DLD1 (cell line): ENCODE measurements around the gene RBMS1.

Experiments used
- in situ Hi-C: cut with HindIII; loops from 2 replicates; pipeline ENCODE4 v1.10.0; 2017; ENCODE audit warnings: low sequenced_read_pairs

Gene RBMS1

DNA sequence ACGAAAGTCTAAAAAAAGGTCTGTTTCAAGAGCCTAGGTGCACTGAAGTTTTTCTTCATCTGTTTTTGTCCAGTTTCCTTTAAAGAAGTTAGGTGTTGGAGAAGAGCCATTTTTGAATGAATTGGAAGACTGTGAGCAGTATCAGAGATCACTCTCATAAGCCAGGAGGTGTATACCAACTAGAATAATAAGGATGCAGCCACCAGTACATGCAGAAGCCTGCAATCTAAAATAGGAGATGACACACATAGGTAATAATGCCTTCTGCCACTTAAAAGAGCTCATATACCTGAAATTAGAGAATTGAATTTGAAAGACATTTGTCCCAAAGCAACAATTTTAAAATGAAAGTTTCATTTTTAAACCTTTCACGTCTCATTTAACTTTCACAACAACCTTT lies 81.7 kb downstream of the RBMS1 start:
- in situ Hi-C loops: no loop called here

- in situ Hi-C loops: no loop called here
Measured at GRCh38 chr2:160411167-160411566, 82.4 kb downstream of the RBMS1 start.

GRCh38 chr2:160409480-160409879 lies 84.1 kb downstream of the RBMS1 start:
- in situ Hi-C loops: no loop called here

- in situ Hi-C loops: no loop called here
Measured at GRCh38 chr2:160408959-160409291, 84.7 kb downstream of the RBMS1 start.

- in situ Hi-C loops: no loop called here
Measured at GRCh38 chr2:160408173-160408958, 85.2 kb downstream of the RBMS1 start.

- in situ Hi-C loops: no loop called here
Measured at GRCh38 chr2:160407393-160408172, 86.0 kb downstream of the RBMS1 start.

DNA sequence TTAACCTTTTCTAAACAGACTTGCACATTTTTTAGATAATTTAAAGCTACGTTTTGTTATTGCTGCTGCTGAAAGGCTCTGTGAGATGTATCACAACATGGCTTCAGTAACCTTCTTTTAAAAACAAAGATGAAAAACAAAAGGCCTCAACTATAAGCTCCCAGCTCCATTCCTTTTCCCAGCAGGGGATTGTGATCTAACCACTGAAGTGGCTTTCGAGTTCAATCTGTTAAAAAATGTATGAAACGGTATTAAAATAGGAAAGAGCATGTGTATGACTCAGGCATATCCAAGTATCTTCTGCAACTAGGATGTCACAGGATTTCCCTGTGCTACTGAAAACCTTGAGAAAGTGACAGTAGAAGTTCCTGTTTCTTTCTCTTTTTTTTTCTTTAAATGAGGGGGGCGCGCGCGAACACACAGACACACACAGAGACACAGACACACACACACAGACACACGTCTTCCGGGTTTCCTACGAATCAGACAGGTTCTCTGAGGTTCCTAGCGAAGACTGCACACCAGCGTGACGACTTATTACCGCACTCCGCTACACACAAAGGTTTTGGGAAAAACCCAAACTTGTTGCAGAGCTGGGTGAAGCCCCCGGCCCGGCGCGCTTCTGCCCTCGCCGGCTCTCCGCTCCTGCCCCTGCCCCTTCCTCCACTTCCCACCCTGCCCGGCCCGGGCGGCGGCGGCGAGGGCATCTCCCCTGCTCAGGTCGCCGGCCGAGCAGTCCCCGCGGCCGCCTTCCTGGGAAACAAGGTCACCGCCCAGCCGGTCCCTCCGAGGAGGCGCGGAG lies 86.8 kb downstream of the RBMS1 start:
- in situ Hi-C loops: no loop called here

- in situ Hi-C loops: no loop called here
Measured at GRCh38 chr2:160405077-160405867, 88.3 kb downstream of the RBMS1 start.

GRCh38 chr2:160402997-160403979 lies 90.3 kb downstream of the RBMS1 start:
- in situ Hi-C loops: no loop called here

- in situ Hi-C loops: no loop called here
Measured at GRCh38 chr2:160402501-160402900, 91.1 kb downstream of the RBMS1 start.

DNA sequence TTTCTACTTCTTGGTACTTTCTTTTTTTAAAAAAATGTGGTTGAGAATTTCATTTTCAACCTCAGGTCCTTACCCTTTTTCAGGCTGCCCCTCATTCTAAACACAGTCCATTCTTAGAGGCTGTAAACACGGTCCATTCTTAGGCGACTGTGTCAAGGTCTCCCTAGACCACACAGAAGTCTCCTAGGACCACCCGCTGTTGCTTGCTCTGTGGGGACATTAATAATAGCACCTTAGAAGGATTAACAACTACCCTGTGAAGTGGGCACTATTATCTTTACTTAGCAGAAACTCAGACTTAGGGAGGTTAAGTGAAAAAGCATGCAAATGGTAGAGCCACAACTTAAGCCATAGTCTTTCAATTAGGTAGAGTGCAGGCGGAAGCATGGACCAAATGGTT lies 91.7 kb downstream of the RBMS1 start:
- in situ Hi-C loops: no loop called here

GRCh38 chr2:160399880-160400279 lies 93.7 kb downstream of the RBMS1 start:
- in situ Hi-C loops: no loop called here

- in situ Hi-C loops: no loop called here
Measured at GRCh38 chr2:160397530-160397865, 96.1 kb downstream of the RBMS1 start.

DNA sequence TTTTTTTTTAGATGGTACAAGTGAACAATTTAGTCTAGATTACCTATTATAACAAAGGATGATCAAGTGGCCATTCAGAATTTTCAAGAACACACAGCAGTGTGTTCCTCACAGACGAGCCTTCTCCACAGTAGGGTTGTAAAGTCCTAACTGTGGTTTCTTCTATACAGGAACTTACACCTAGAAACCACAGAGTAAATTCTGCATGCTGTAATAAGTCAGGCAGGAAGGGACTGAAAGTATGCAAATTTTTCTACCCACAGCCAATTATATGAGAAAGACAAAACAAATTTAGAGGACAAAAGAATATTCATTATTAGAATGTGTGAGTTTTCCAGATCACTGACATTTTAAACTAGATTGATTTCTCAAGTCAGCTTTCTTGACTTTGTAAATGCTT lies 99.5 kb downstream of the RBMS1 start:
- in situ Hi-C loops: no loop called here

- in situ Hi-C loops: no loop called here
Measured at GRCh38 chr2:160392201-160392600, 101.4 kb downstream of the RBMS1 start.

DNA sequence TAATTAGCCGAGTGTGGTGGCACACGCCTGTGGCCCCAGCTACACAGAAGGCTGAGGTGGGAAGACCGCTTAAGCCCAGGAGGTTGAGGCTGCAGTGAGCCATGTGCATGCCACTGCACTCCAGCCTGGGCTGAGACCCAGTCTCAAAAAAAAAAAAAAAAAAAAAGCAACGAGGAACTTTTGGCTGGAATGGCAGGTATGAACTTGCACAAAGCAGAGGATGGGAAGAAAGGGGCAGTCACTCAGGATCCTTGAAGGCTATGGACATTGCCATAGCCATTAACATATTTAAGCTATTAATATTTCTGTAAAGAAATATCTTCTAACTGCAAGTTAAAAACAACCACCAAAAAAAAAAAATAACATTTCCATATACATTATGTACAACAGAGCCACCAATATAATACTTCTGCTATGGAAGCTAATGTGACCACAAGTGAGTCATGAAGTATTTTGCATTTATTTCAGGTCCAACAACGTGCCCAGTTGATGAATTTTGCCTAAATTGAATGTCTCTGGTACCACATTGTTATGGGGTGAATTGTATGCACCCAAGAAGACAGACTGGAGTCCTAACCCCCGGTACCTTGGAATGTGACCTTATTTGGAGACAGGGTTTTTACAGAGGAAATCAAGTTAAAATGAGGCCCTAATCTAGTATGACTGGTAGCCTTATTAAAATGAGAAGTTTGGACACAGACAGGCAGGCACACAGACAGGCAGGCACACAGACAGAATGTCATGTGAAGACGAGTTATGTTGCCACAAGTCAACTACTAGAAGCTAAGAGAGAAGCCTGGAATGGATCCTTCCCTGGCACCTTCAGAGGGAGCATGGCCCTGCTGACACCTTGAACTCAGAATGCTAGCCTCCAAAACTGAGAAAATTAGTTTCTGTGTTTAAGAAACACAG lies 102.8 kb downstream of the RBMS1 start:
- in situ Hi-C loops: no loop called here

DNA sequence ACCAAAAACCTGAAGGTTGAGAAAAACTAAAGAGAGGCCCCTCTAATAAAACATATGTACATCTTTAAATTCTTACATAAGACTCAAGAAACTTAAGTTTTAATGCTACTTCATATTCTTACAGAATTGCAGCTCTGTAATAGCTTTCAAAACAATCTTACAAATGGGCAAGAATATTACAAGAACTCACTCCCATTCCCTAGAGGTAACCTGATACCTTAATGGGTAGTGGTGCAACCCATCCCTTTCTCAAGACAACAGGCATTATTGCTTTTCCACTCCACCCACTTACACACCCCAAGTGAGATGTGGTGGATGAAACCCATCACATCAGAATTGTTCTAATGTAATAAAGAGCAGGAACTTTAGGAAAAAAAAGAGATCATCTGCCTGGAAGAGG lies 103.7 kb downstream of the RBMS1 start:
- in situ Hi-C loops: no loop called here

DNA sequence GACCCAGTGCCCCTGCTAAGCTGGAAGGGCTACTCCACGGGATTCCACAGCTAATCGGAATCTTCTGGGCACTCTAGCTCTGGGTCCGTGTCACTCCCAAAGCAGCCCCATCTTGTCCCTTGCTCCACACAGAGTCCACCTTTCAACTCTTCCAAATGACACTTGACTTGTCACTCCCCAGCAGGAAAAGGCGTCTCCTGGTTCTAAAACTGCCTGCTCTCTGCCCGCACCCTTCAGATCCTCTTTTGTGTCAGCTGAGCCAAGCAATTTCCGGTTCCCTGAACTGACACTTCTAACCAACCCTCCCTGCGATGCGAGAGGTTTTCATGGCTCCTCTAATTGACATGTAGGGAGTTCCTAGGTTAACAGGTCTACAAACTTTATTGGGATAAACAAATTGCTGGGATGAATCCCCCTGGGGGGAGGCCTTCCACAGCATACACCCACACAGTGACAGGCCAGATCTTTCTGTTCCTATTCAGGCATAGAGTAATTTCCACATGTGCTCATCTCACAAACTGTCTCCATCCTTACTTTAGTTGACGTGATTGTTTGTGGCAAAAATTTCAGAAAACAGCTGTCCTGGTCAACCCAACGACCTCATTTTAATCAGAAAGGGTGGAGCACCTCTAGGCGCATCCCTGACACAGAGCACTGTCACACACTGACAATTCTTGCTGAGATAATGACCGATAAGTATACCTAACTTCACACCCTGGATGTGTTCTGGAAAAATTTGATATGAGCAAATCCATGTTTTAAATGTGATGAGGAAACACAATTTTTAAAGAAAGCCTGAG lies 104.9 kb downstream of the RBMS1 start:
- in situ Hi-C loops: no loop called here
